ENCODE data around the gene CNTNAP5. TPM values are rescaled to one million over a fixed set of nuclear protein-coding genes. Genes with fewer than 3 reads are reported as not detected.

The CNTNAP5 gene
- not detected in 2 replicates for total RNA-seq (2014; rRNA removed)
- not detected for polyA plus RNA-seq (2012)

DNA sequence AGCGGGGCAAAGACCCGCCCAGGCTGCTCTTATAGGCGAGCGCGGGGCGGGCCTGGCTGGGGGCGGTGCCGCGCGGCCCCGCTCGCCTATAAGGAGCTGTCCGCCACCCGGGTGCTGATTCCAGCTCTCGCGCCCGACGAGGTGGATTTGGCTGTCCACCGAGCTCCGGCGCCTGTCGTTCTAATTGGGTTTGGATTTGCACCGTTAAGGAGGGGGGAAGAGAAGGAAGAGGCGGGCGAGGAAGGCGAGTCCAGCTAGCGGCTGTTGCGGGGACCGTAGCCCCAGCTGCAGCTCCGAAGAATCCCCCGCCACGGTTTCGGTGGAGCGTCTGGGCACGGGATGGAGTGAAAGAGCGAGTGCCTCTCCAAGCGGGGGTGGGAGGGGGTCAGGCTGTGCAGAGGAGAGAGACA, at the start of gene CNTNAP5:
TSS of gene CNTNAP5 (plus strand) at position 117 of the 410 bp plus-strand sequence. CDS start 364 bp downstream, outside the sequence.
- DNase-seq (ENCODE audit: low read depth): no peak

DNA sequence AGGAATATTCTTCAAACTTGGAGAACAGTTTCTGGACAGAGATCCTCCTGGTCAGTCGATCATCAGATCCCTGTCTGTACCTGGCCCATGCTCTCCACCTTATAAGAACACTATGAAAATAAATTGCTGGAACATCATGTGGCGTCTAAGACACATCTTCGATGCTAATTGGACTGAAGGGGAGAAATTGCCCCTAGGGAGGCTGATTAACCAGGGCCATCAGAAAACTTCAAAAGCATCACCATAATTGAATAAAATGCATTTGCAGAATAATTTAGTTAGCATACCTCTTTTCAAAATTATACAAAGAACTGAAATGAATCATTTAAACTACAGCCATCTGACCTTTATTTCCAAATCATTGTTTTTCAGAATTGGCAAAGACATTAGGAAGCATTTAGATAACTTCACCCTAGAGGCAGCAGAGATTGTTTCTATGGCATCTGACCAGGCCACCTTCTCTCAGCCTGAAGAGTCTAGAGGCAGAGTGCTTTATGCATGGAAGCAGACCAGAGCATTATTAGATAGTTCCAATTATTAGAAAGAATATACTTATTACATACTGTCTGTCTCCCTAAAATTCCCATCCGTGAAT, 48.9 kb upstream of the CNTNAP5 start:
- DNase-seq (ENCODE audit: low read depth): no peak

DNA sequence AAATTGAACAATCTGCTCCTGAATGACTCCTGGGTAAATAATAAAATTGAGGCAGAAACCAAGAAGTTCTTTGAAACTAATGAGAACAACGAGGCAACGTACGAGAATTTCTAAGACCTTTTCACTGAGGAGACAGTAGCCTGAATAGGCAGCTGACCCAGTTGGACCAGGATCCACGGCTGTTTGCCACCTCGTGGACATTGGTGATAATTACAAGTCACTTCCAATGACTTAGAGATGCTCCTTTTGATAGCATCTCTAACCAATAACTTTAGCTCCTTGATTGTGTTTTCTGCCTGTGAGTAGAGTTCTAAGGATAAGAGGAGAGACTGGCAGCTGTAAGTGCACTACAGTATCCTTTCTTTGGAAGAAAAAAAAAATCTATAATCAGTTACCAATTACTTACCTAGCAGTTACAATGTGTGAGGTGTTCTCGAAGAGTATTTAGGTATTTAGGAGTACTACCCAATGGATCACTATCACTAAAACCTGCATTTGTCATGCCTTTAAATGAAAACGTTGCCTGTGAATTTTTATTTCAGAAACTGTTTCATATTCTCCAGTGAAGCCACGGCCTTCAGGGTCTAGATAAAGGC, 31.3 kb upstream of the CNTNAP5 start:
- DNase-seq (ENCODE audit: low read depth): peak; percentile 1

GRCh38 chr2:123999681-124000080, 25.4 kb upstream of the CNTNAP5 start:
- DNase-seq (ENCODE audit: low read depth): no peak

DNA sequence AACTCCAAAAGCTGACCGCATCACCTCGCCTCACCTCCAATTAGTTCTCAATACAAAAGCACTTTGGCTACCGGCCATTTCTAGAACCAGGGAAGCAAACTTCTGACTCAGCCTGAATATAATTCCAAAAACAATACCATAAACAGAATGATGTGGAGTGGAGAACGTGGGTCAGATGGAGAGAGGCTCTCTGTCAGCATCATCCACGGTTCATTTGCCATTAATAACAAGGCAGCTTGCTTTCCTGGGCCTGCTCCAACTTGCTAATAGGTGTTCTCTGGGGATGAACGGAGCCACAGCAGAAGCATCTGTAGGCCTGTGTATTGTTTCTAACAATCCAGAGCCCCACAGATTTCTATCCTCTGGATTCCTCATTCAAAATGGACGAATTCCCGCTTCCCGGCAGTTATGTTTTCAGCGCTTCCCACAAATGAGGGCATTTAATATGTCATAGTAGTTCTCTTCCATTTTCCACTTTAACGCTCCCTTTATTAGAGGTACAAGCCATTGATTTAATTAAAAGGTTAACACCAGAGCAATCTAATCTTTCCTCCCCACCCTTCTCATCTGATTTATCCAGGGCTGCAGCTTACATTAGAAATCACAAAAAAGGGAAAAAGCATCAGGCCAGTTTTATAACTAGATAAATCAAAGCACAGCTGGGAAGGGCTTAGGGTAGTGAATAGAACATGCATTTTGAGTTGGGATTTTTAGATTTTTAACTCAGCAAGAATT, 23.2 kb upstream of the CNTNAP5 start:
- DNase-seq (ENCODE audit: low read depth): no peak

GRCh38 chr2:124018890-124019289, 6.2 kb upstream of the CNTNAP5 start:
- no peak for DNase-seq (ENCODE audit: low read depth)

GRCh38 chr2:124024561-124025170, 421 bp upstream of the CNTNAP5 start:
- DNase-seq (ENCODE audit: low read depth): no peak

DNA sequence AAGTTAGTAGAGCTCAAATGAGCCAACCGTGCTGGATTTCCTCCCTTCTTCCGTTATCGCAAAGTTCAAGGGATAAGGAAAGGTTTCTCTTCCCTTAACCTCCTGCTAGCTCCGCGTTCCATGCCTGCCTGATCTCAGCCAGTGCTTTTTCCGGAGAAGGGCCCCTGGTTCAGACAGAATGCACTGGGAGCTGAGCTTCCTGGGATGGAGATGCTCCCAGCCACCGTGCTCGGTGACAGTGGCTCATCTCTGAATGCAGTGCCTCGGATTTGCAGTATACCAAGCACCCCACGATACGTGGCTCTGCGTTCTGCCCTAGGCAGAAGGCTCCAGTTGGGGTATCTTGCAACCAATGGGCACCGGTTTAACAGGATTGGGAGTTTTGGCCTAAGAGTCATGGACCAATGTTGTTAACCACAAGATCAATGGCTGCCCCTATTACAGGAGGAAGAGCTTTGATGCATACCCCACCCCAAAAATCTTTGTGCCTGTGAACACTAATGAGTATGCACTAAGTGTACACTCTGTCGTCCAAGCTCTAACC, 876 bp downstream of the CNTNAP5 start:
- no peak for DNase-seq (ENCODE audit: low read depth)

GRCh38 chr2:124026503-124026902, 1.4 kb downstream of the CNTNAP5 start:
- DNase-seq (ENCODE audit: low read depth): no peak

- peak; percentile 8 for DNase-seq (ENCODE audit: low read depth)
These were observed 2.1 kb downstream of the CNTNAP5 start for GRCh38 chr2:124027182-124027581.

- no peak for DNase-seq (ENCODE audit: low read depth)
These were observed 7.7 kb downstream of the CNTNAP5 start for GRCh38 chr2:124032799-124033198.

DNA sequence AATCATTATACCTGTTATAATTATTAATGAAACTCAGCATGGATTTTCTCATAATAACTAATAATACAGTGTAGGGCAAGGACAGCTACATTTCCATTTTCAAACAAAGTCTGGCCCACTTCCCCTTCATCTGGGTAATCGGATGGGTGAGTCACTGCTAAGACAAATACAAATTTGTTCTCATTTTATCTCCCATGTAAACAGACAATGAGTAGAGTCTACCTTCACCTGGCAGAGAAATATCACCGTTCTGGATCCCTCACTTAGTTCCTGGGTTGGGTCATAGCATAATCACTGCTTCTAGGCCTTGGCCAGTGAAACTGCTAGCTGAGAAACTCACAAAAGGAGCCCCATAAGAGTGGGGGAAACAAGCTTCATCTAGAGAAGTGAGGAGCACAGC, 9.2 kb downstream of the CNTNAP5 start:
- DNase-seq (ENCODE audit: low read depth): no peak

- no peak for DNase-seq (ENCODE audit: low read depth)
These were observed 9.9 kb downstream of the CNTNAP5 start for GRCh38 chr2:124035001-124035400.

- no peak for DNase-seq (ENCODE audit: low read depth)
These were observed 13.9 kb downstream of the CNTNAP5 start for GRCh38 chr2:124039032-124039431.

- no peak for DNase-seq (ENCODE audit: low read depth)
These were observed 14.7 kb downstream of the CNTNAP5 start for GRCh38 chr2:124039762-124040291.

DNA sequence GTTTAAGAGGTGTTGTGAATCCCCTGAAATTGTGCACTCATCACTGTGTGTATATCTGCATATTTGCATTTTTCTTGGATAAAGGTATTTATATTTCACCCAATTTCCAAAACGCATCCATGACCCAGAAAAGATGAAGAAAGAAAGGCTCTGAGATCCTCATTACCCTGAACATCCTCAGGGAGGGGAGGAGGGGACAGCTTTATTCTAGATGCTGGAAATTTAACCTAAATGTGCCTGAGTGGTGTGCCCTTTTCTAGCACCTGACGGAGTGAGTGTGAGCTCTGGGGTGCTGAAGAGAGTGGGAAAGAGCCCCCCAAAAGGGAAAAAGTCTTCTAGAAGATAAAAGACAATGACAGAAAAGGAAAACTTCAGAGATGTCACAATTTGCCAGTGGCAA, 20.8 kb downstream of the CNTNAP5 start:
- DNase-seq (ENCODE audit: low read depth): no peak

DNA sequence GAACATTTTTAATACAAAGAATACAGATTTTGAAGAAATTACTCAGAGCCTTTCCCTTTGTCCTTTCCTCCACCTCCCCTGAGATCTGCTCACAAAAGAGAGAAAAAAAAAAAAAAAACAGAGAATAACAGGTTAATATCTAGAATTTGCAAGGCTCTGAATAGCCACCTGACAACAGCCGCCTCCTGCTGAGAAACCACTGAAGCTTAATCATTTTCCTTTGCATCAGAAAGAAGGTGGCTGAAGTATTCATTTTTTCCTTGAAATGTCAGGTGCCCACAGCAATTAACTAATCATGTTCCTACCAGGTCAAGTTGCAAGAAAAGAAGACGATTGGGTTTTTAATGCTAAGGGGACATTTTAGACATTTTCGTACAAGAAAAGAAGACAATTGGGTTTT, 21.2 kb downstream of the CNTNAP5 start:
- no peak for DNase-seq (ENCODE audit: low read depth)

- no peak for DNase-seq (ENCODE audit: low read depth)
These were observed 23.0 kb downstream of the CNTNAP5 start for GRCh38 chr2:124048102-124048501.

DNA sequence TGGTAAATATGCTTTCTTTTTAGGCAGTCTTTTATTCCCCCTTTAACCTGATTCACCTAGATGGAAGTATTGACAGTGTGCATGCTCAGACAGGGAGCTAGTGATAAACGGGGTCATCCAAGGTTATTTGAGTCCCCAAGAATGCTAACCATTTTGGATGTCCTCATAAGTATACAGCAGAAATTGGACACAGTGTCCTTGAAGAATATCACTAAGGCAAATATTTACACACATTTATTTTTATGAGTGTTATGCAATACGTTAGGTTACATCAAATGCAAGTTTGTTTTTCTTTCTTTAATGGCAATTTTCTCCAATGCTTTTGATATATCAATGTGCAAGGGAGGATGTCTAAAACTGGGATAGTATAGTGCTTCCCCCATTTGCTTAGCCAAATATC, 23.6 kb downstream of the CNTNAP5 start:
- DNase-seq (ENCODE audit: low read depth): no peak

DNA sequence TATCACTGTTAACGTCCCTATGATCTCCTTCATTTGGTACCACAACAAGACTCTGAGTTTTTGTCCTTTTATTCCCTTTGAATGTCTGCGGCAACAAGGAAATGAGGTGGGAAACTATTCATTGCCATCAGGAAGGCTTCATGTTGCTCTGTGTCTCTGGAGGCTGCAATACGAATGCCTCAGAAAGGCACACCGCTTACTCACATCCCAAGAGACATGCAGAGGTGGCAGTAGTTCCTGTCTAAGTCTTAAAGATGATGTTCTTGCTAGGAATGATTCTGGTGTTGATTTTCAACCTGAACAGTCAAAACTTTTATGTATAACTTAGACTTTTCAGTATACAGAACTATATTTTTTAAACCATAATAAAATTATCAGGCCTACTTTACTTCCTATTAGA, 24.0 kb downstream of the CNTNAP5 start:
- DNase-seq (ENCODE audit: low read depth): no peak

GRCh38 chr2:124050833-124051497, 25.9 kb downstream of the CNTNAP5 start:
- DNase-seq (ENCODE audit: low read depth): no peak

Measured in LHCN-M2 (cell line).